HG03442 (cell line): ENCODE results near the gene RALGAPA2.

Experiments used
- ATAC-seq: cut with Tn5 transposase; IDR thresholded peaks from one replicate; pipeline ENCODE4 v1.9.1; 2021; ENCODE audit warnings: mild to moderate bottlenecking, moderate library complexity; ENCODE audit not compliant: unreplicated experiment

RALGAPA2 gene

GRCh38 chr20:20412750-20413149 lies 299.7 kb downstream of the RALGAPA2 start:
- no peak for ATAC-seq

- no peak for ATAC-seq
Observed at GRCh38 chr20:20411836-20412235, 300.6 kb downstream of the RALGAPA2 start.

DNA sequence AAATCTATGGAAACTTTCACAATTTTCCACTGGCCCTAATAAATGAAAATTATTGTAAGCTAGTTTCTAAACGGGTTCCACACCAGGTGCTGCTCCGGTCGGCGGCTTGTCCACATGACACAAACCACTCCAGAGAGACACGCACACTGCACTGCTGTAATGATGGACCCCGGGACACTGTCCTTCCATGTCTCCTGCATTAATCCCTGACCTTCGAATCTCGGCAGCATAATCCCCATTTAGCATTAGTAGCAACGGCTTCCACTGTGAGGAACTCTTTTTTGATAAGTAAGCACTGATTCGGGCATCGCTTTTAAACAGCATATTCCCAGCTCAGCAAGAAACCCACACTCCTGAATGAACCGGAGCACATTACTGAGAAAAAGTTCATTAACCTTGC lies 301.0 kb downstream of the RALGAPA2 start:
- no peak for ATAC-seq

- ATAC-seq: no peak
Observed at GRCh38 chr20:20410678-20411077, 301.8 kb downstream of the RALGAPA2 start.

- ATAC-seq: no peak
Observed at GRCh38 chr20:20409331-20409730, 303.1 kb downstream of the RALGAPA2 start.

GRCh38 chr20:20407891-20408805 lies 304.3 kb downstream of the RALGAPA2 start:
- ATAC-seq: no peak

- ATAC-seq: no peak
Observed at GRCh38 chr20:20406306-20406705, 306.1 kb downstream of the RALGAPA2 start.

DNA sequence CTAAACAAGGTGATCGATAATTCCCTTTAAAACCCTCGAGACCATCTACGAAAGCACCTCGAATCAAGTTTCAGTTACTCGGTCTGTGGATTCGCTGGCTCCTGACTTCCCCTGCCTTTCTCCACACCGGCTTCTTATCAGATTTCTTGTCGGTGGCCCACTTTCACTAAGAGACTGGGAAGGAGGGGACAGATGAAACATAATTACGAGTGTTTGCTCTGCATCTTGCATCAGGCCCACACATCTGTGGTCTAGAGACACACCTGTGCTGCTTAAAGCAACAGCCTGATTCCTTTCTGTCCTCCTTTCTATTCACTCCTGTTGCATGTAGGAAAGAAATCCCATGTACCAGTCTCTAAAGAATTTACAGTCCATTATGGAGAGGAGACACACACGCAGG lies 306.8 kb downstream of the RALGAPA2 start:
- no peak for ATAC-seq

DNA sequence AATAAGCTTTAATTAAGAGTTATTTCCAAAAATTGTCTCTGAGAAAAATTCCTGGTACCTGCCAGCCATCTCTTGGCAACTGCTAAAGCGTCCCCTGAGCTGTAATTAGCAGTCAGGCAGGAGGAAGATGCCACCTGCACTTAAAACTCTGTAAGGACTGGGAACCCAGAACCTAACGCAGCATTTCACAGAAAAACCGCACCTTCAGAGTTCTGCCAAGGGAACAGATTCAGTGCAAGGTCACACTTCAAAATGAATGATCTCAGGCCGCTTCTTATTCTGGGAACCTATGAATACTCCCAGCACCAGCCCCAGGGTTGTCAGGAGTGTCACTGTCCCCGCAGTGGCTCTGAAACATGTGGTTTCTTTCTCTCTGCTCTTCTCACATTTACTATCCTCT lies 307.8 kb downstream of the RALGAPA2 start:
- no peak for ATAC-seq

DNA sequence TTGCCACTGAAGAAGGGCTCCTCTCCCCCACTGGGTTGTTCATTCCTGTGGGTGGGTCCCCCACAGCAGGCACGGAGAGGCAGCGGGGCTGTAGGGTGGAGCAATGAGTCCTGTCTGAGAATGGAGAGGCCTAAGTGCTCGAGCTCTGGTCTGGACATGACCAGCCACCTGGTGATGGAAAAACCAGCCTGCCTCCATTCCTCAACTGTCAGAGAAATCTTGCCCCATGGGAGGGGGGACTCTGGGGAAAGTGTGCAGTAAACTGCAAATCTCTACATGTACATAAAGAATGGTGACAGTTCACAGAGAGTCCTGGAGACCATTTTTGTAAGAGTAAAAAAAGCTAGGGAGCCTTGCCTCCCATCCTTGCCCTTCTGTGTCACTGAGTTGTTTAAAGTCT lies 310.5 kb downstream of the RALGAPA2 start:
- no peak for ATAC-seq

GRCh38 chr20:20399531-20400500 lies 312.6 kb downstream of the RALGAPA2 start:
- no peak for ATAC-seq

- ATAC-seq: no peak
Observed at GRCh38 chr20:20398123-20398522, 314.3 kb downstream of the RALGAPA2 start.

- ATAC-seq: no peak
Observed at GRCh38 chr20:20396794-20397193, 315.6 kb downstream of the RALGAPA2 start.

DNA sequence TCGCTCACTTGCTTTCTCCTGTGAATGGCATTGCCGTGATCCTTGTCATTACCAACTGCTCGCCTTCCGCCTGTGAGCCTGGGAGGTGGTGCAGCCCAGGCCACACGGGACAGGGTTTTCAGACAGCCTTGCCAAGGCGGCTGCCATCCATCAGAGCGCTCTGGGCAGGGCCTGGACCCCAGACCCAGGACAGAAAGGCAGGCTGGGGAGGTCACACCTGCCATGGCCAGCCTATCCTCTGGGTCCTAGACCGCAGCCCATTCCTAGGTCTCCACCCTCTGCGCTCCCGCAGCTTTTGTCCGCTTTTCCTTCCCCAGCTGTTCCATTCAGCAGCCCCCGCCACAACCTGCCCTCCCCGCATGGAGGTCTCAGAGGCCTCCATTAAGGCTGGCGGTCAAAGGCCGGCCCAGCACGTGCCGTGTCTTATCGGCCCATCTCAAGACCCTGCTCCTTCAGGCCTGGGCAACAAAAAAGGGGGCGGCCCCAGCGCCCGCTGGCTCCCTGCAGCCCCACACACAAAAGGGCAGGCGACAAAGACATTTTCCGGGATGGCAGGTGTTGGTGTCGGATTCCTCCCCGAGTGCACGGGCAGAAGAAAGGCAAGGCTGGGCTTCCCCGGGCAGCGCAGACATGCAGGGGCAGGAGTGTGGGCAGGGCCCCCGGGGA lies 316.4 kb downstream of the RALGAPA2 start:
- no peak for ATAC-seq

GRCh38 chr20:20395087-20395486 lies 317.4 kb downstream of the RALGAPA2 start:
- no peak for ATAC-seq

DNA sequence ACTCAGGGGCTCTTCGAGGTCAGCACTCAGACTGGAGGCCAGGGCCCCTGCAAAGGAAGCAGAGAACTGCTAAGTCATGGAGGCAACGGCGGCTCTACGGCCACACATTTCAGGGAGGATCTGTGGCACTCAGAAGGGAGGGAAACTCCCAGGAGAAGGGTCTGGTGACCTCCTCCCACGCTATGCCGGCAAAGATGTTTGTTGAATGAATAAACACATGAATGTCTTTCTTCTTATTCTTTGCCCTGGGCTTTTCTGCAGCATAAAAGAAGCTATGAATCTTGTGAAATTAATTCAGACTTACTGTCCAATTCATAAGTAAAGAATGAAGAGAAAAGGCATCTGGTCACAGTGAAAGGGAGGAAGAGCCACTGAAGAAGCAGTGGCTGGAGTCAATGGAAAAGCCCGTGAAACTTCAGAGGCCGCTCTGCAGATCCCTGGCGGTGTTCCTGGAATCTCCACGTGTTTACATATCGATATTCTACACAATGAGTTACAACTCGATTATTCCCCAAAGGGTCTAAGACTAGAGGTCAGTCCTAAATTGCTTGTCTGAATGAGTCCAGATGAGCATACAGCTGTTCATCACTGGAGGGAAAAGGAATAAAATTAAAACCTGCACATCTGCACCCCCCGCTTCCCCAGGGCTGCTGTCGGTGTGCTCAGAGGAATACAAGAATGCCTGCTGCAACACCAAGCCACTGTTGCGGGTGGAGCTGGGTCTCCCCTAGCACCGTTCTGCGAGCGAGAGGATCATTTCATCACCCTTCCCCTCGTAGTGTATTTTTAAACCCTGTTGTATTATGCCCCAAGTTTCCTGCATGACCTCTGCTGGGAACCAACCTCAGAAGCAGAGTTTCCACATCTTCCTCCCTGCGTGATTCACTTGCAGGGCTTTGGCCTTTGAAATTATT lies 319.0 kb downstream of the RALGAPA2 start:
- ATAC-seq: no peak

- ATAC-seq: no peak
Observed at GRCh38 chr20:20391766-20392165, 320.7 kb downstream of the RALGAPA2 start.

DNA sequence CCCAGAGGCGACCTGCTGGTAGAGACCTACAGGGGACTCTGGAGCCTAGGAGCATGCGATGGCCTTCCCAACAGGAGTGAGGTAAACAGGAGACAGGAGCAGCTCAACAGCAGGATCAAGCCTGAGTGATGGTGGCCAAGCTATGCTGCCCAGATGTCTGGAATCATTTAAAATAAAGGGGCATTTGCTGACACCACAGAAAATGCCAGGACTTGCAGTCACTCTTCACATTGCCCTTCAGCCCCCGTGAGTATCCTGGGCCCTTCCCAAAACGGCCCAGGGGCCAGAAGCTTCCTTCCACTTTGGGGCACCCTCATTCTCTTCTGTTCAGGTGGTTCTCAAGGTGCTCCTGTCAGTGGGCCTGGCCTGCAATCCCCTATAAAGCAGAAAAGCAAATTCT lies 321.3 kb downstream of the RALGAPA2 start:
- no peak for ATAC-seq

- ATAC-seq: no peak
Observed at GRCh38 chr20:20390393-20390792, 322.1 kb downstream of the RALGAPA2 start.

- ATAC-seq: no peak
Observed at GRCh38 chr20:20386192-20386591, 326.3 kb downstream of the RALGAPA2 start.
